C4-2B (cell line): ENCODE data around the gene DAPK1.

ENCODE experiments used
- ZFX ChIP-seq: fragments of 450-650 bp; IDR thresholded peaks from 2 replicates; pipeline ENCODE4 v1.6.1; 2017
- TF ChIP-seq, protein P1 (sequence below): fragments of 450-650 bp; conservative IDR thresholded peaks from 2 replicates; pipeline ENCODE4 v1.5.1; 2017; ENCODE audit warnings: mild to moderate bottlenecking

DNA sequence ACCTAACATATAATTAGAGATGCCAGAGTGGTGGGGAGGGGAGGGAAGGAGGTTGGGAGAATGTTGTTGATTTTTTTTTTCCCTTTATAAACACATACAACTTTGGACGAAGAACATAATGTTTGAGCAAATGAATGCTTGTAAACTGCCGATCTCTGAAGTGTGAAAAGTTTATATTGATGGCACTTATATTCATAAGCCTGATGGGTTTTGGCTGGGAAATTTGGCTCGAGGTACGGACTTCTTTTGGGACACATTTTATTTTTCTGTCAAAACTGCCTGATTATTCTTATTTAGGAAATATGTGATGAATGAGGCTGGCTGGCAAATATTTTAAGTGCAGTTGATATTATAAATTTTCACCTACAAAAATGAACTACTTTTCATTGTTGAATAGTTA lies 9.9 kb downstream of the DAPK1 start:
- TF ChIP-seq, protein P1, sequence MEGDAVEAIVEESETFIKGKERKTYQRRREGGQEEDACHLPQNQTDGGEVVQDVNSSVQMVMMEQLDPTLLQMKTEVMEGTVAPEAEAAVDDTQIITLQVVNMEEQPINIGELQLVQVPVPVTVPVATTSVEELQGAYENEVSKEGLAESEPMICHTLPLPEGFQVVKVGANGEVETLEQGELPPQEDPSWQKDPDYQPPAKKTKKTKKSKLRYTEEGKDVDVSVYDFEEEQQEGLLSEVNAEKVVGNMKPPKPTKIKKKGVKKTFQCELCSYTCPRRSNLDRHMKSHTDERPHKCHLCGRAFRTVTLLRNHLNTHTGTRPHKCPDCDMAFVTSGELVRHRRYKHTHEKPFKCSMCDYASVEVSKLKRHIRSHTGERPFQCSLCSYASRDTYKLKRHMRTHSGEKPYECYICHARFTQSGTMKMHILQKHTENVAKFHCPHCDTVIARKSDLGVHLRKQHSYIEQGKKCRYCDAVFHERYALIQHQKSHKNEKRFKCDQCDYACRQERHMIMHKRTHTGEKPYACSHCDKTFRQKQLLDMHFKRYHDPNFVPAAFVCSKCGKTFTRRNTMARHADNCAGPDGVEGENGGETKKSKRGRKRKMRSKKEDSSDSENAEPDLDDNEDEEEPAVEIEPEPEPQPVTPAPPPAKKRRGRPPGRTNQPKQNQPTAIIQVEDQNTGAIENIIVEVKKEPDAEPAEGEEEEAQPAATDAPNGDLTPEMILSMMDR, result no peak
- no peak for TF ChIP-seq ZFX
